ENCODE measurements around the gene ZMYND8.

Gene ZMYND8

DNA sequence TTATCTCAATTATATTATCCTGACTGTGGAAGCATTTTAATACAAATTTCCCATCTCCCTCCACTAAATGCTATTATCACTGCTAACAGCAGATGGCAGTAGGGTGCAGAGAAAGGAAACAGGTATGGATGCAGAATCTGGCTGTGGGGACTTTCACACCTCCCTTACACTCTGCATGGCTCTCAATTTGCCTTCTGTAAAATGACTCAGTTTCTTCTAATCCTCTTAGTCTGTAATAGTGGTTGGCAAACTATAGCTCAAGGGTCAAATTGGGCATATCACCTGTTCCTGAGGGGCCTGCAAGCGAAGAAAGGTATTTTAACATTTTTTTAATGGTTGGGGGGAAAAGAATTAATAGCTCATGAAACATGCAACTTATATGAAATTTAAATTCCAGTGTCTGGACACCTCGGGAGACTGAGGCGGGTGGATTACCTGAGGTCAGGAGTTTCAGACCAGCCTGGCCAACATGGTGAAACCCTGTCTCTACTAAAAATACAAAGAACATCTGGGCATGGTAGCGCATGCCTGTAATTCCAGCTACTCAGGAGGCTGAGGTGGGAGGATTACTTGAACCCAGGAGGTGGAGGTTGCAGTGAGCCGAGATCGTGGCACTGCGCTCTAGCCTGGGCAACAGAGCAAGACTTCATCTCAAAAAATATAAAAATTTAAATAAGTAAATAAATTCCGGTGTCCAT lies 83.5 kb downstream of the ZMYND8 start:
- H3K27ac ChIP-seq (ENCODE audit: low read length, poor library complexity, severe bottlenecking): peak overlapping the region; percentile 90
- H3K4me1 ChIP-seq (ENCODE audit: control insufficient read depth, insufficient read depth, low read depth, low read length): peaks cover 20% of the 10 kb centered on the region
- no peak overlapping the region for H4K91ac ChIP-seq (ENCODE audit: low read length)
- H3K4ac ChIP-seq (ENCODE audit: low read depth in 1 of 2, low read length in 2 of 2): no peak overlapping the region
- 83% methylated on average over 3 of the region's 8 CpGs for WGBS
- H2BK15ac ChIP-seq (ENCODE audit: low read depth, poor library complexity, severe bottlenecking): no peak overlapping the region
- H3K79me1 ChIP-seq (replicated peaks; ENCODE audit: low read length, poor library complexity, severe bottlenecking): peaks cover 18% of the 10 kb centered on the region
- H4K8ac ChIP-seq (ENCODE audit: low read length): no peak overlapping the region
- no peak overlapping the region for H3K4me2 ChIP-seq (ENCODE audit: low read length, poor library complexity, severe bottlenecking)
- H3K9me3 ChIP-seq (ENCODE audit: control insufficient read depth, low read length): no peaks in the 10 kb centered on the region
- H3K14ac ChIP-seq (ENCODE audit: low read length in 2 of 2): no peak overlapping the region
- H2BK120ac ChIP-seq (ENCODE audit: low read depth, low read length): no peak overlapping the region
- H2AK5ac ChIP-seq (ENCODE audit: low read length, severe bottlenecking): peak overlapping the region; percentile 82
- no peak overlapping the region for H2AFZ ChIP-seq (ENCODE audit: low read depth, low read length)
- no peak overlapping the region for H3K18ac ChIP-seq (ENCODE audit: low read depth in 1 of 2, low read length in 2 of 2)
- no peak overlapping the region for H2BK5ac ChIP-seq (ENCODE audit: low read depth, low read length, poor library complexity, severe bottlenecking)
- peak; percentile 75 for DNase-seq
- H3K9ac ChIP-seq (ENCODE audit: low read length): peak overlapping the region; percentile 87
- no peak overlapping the region for H3K23ac ChIP-seq (ENCODE audit: low read length in 2 of 2)
- peaks cover 18 to 25% of the 10 kb centered on the region in 2 experiments for H3K36me3 ChIP-seq (ENCODE audit: control insufficient read depth in 1 of 2, insufficient read depth in 2 of 2, low read depth in 1 of 2, low read length in 2 of 2)
- no peak overlapping the region for H3K4me3 ChIP-seq (ENCODE audit: insufficient read depth in 1 of 2, low read depth in 1 of 2, low read length in 2 of 2)
- H2BK12ac ChIP-seq (ENCODE audit: low read length in 2 of 2): peak overlapping the region in 1 of 2 experiments; percentile 63
- H3K27me3 ChIP-seq (ENCODE audit: control insufficient read depth in 1 of 2, insufficient read depth in 1 of 2, low read length in 2 of 2): no peaks in the 10 kb centered on the region

DNA sequence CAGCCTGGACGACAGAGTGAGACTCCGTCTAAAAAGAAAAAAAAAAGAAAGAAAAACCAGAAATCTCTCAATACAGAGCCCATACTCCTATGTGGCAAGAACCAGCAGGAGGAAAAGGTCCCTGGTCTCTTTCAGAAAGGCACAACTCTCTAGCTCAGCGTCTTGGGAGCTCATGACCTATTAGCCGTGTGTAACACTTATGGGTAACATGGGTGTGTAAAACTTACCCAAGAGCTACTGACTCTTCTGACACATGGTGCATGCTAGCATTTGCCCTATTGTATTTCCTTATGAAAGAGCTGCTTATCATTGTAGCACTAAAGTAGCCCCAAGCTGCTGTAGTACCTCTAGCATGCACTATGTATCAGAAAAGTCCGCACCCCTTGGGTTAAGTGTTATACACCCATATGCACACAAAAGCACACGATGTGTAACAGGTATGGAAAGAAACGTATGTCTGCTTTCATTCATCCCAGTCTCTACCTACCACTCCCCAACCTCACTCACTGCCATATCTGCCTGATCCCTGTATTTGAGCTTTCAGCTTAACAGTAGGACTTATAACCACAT lies 85.4 kb downstream of the ZMYND8 start:
- Histone ChIP-seq H4K8ac (ENCODE audit: low read length) (no peak overlapping the region), H2BK12ac (ENCODE audit: low read length in 2 of 2) (no peak overlapping the region), H3K4ac (ENCODE audit: low read depth in 1 of 2, low read length in 2 of 2) (no peak overlapping the region), H3K27ac (ENCODE audit: low read length, poor library complexity, severe bottlenecking) (no peak overlapping the region), H3K9me3 (ENCODE audit: control insufficient read depth, low read length) (no peaks in the 10 kb centered on the region), H3K23ac (ENCODE audit: low read length in 2 of 2) (no peak overlapping the region), H3K4me1 (ENCODE audit: control insufficient read depth, insufficient read depth, low read depth, low read length) (peaks cover 11% of the 10 kb centered on the region), H3K9ac (ENCODE audit: low read length) (no peak overlapping the region), H2BK5ac (ENCODE audit: low read depth, low read length, poor library complexity, severe bottlenecking) (no peak overlapping the region), H4K91ac (ENCODE audit: low read length) (no peak overlapping the region), H3K4me3 (ENCODE audit: insufficient read depth in 1 of 2, low read depth in 1 of 2, low read length in 2 of 2) (no peak overlapping the region), H2AK5ac (ENCODE audit: low read length, severe bottlenecking) (no peak overlapping the region), H3K4me2 (ENCODE audit: low read length, poor library complexity, severe bottlenecking) (no peak overlapping the region), H2AFZ (ENCODE audit: low read depth, low read length) (no peak overlapping the region), H3K14ac (ENCODE audit: low read length in 2 of 2) (no peak overlapping the region), H3K79me1 (replicated peaks; ENCODE audit: low read length, poor library complexity, severe bottlenecking) (peaks cover 25% of the 10 kb centered on the region), H3K18ac (ENCODE audit: low read depth in 1 of 2, low read length in 2 of 2) (no peak overlapping the region), H3K27me3 (ENCODE audit: control insufficient read depth in 1 of 2, insufficient read depth in 1 of 2, low read length in 2 of 2) (no peaks in the 10 kb centered on the region), H3K36me3 (ENCODE audit: control insufficient read depth in 1 of 2, insufficient read depth in 2 of 2, low read depth in 1 of 2, low read length in 2 of 2) (peaks cover 24 to 25% of the 10 kb centered on the region in 2 experiments), H2BK120ac (ENCODE audit: low read depth, low read length) (no peak overlapping the region), H2BK15ac (ENCODE audit: low read depth, poor library complexity, severe bottlenecking) (no peak overlapping the region)
- 90% methylated on average over 5 of the region's 7 CpGs for WGBS
- no peak for DNase-seq

DNA sequence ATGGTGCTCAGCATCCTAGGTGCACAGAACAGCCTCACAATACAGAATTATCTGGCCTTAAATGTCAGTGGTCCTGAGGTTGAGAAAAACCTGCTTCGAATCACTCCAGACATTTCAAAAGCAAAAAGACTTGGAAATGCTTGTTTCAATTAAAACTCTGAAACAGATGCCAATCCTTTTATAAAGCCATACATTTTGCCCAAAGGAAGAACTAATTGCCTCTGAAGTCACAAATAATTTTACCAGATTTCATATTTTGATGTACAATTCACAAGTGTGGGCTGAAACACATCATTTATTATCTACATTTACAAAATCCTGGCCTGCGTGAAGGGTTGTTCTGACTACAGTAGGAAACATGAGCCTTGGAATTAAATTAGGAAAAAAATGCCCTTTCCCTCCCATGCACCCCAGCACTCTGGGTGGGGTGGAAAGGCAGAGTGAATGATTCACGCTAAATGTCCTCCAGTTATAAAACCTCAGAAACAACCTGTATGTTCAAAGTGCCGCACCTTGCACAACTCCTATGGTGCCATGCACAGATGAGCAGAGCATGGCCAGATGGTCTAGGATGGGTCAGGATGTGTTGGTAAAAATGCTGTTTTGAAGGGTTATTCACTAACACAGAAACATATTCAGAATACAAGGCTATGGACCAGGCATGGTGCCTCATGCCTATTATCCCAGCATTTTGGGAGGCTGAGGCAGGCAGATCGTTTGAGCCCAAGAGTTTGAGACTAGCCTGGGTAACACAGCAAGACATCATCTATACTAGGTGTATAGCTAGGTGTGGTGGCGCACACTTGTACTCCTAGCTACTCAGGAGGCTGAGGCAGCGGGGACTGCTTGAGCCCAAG lies 87.0 kb downstream of the ZMYND8 start:
- H3K23ac ChIP-seq (ENCODE audit: low read length in 2 of 2): no peak overlapping the region
- H3K4ac ChIP-seq (ENCODE audit: low read depth in 1 of 2, low read length in 2 of 2): no peak overlapping the region
- H3K27ac ChIP-seq (ENCODE audit: low read length, poor library complexity, severe bottlenecking): no peak overlapping the region
- H3K27me3 ChIP-seq (ENCODE audit: control insufficient read depth in 1 of 2, insufficient read depth in 1 of 2, low read length in 2 of 2): no peaks in the 10 kb centered on the region
- peaks cover 22% of the 10 kb centered on the region for H3K79me1 ChIP-seq (replicated peaks; ENCODE audit: low read length, poor library complexity, severe bottlenecking)
- peak overlapping the region; percentile 50 for H3K9ac ChIP-seq (ENCODE audit: low read length)
- H2AK5ac ChIP-seq (ENCODE audit: low read length, severe bottlenecking): peak overlapping the region; percentile 41
- H3K4me3 ChIP-seq (ENCODE audit: insufficient read depth in 1 of 2, low read depth in 1 of 2, low read length in 2 of 2): no peak overlapping the region
- H3K9me3 ChIP-seq (ENCODE audit: control insufficient read depth, low read length): no peaks in the 10 kb centered on the region
- no peak overlapping the region for H4K91ac ChIP-seq (ENCODE audit: low read length)
- WGBS: 97% methylated on average over 6 of the region's 7 CpGs
- H2BK5ac ChIP-seq (ENCODE audit: low read depth, low read length, poor library complexity, severe bottlenecking): no peak overlapping the region
- H4K8ac ChIP-seq (ENCODE audit: low read length): peak overlapping the region; percentile 13
- no peak overlapping the region for H3K4me2 ChIP-seq (ENCODE audit: low read length, poor library complexity, severe bottlenecking)
- no peak overlapping the region for H2BK15ac ChIP-seq (ENCODE audit: low read depth, poor library complexity, severe bottlenecking)
- peaks cover 4% of the 10 kb centered on the region for H3K4me1 ChIP-seq (ENCODE audit: control insufficient read depth, insufficient read depth, low read depth, low read length)
- no peak overlapping the region for H2AFZ ChIP-seq (ENCODE audit: low read depth, low read length)
- no peak overlapping the region for H3K14ac ChIP-seq (ENCODE audit: low read length in 2 of 2)
- peaks cover 18% of the 10 kb centered on the region in 2 experiments for H3K36me3 ChIP-seq (ENCODE audit: control insufficient read depth in 1 of 2, insufficient read depth in 2 of 2, low read depth in 1 of 2, low read length in 2 of 2)
- DNase-seq: no peak
- no peak overlapping the region for H2BK12ac ChIP-seq (ENCODE audit: low read length in 2 of 2)
- no peak overlapping the region for H2BK120ac ChIP-seq (ENCODE audit: low read depth, low read length)
- no peak overlapping the region for H3K18ac ChIP-seq (ENCODE audit: low read depth in 1 of 2, low read length in 2 of 2)

DNA sequence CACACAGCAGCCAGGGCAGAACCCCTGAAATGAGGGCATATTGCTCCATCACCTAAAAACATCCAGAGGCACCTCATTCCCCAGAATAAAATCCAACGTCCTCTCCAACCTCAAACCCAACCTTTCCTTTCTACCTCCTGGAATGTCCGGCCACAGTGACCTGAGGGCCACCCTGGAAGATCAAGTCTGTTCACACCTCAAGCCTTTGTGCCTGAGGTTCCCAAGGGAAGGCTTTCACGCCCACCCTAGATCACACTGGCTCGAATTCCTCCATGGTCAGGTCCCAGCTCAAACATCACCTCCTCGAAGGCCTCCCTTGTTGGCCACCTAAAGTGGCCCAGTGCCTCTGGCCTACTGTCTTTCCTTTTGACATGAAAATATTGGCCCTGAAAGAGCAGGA lies 88.9 kb downstream of the ZMYND8 start:
- H2AK5ac ChIP-seq (ENCODE audit: low read length, severe bottlenecking): no peak overlapping the region
- H3K27ac ChIP-seq (ENCODE audit: low read length, poor library complexity, severe bottlenecking): no peak overlapping the region
- H3K9me3 ChIP-seq (ENCODE audit: control insufficient read depth, low read length): no peaks in the 10 kb centered on the region
- no peak overlapping the region for H2AFZ ChIP-seq (ENCODE audit: low read depth, low read length)
- no peak overlapping the region for H2BK5ac ChIP-seq (ENCODE audit: low read depth, low read length, poor library complexity, severe bottlenecking)
- H2BK12ac ChIP-seq (ENCODE audit: low read length in 2 of 2): no peak overlapping the region
- H3K27me3 ChIP-seq (ENCODE audit: control insufficient read depth in 1 of 2, insufficient read depth in 1 of 2, low read length in 2 of 2): no peaks in the 10 kb centered on the region
- H3K4me3 ChIP-seq (ENCODE audit: insufficient read depth in 1 of 2, low read depth in 1 of 2, low read length in 2 of 2): no peak overlapping the region
- no peak overlapping the region for H4K8ac ChIP-seq (ENCODE audit: low read length)
- no peak overlapping the region for H2BK120ac ChIP-seq (ENCODE audit: low read depth, low read length)
- H3K18ac ChIP-seq (ENCODE audit: low read depth in 1 of 2, low read length in 2 of 2): no peak overlapping the region
- no peak overlapping the region for H3K9ac ChIP-seq (ENCODE audit: low read length)
- no peaks in the 10 kb centered on the region for H3K4me1 ChIP-seq (ENCODE audit: control insufficient read depth, insufficient read depth, low read depth, low read length)
- 98% methylated on average over 5 of the region's 5 CpGs for WGBS
- no peak overlapping the region for H3K4me2 ChIP-seq (ENCODE audit: low read length, poor library complexity, severe bottlenecking)
- no peak overlapping the region for H3K23ac ChIP-seq (ENCODE audit: low read length in 2 of 2)
- peaks cover 34% of the 10 kb centered on the region for H3K79me1 ChIP-seq (replicated peaks; ENCODE audit: low read length, poor library complexity, severe bottlenecking)
- H4K91ac ChIP-seq (ENCODE audit: low read length): no peak overlapping the region
- peak overlapping the region in 1 of 2 experiments; percentile 24 for H3K4ac ChIP-seq (ENCODE audit: low read depth in 1 of 2, low read length in 2 of 2)
- H2BK15ac ChIP-seq (ENCODE audit: low read depth, poor library complexity, severe bottlenecking): no peak overlapping the region
- DNase-seq: no peak
- peaks cover 24 to 26% of the 10 kb centered on the region in 2 experiments for H3K36me3 ChIP-seq (ENCODE audit: control insufficient read depth in 1 of 2, insufficient read depth in 2 of 2, low read depth in 1 of 2, low read length in 2 of 2)
- H3K14ac ChIP-seq (ENCODE audit: low read length in 2 of 2): no peak overlapping the region

All from mesenchymal stem cell (in vitro differentiated cells and primary cell).